Rectal smooth muscle tissue (tissue), 1 donor: Measurements from ENCODE around the gene TAF11L6.
"Not testable (repeated sequence)": the region's sequence is repeated elsewhere in the genome, so short reads cannot be mapped to it uniquely, and the experiment has no call there.

Experiments used
- H3K27ac ChIP-seq: one replicate; pipeline ENCODE4 v1.7.0; 2013; ENCODE audit warnings: low read depth, low read length, inconsistent platforms
- H3K27me3 ChIP-seq: one replicate; pipeline ENCODE4 v1.7.0; 2013; ENCODE audit warnings: low read length; ENCODE audit not compliant: control insufficient read depth, insufficient read depth
- H3K36me3 ChIP-seq: one replicate; pipeline ENCODE4 v1.7.0; 2013; ENCODE audit warnings: low read length; ENCODE audit not compliant: control insufficient read depth, insufficient read depth
- H3K4me1 ChIP-seq: one replicate; pipeline ENCODE4 v1.7.0; 2013; ENCODE audit warnings: low read length; ENCODE audit not compliant: control insufficient read depth, insufficient read depth
- H3K4me3 ChIP-seq: one replicate; pipeline ENCODE4 v1.7.0; 2013; ENCODE audit warnings: low read length
- H3K9ac ChIP-seq: one replicate; pipeline ENCODE4 v1.7.0; 2013; ENCODE audit warnings: low read length

TAF11L6 gene

GRCh38 chr5:17521501-17521900 lies 7.0 kb upstream of the TAF11L6 start, which contains the start of gene TAF11L4:
Gene TAF11L4, plus strand, starts transcription at chr5:17521801.
- H3K4me1 ChIP-seq, H3K36me3 ChIP-seq, H3K27ac ChIP-seq, H3K4me3 ChIP-seq, H3K27me3 ChIP-seq, H3K9ac ChIP-seq: not testable (repeated sequence)

DNA sequence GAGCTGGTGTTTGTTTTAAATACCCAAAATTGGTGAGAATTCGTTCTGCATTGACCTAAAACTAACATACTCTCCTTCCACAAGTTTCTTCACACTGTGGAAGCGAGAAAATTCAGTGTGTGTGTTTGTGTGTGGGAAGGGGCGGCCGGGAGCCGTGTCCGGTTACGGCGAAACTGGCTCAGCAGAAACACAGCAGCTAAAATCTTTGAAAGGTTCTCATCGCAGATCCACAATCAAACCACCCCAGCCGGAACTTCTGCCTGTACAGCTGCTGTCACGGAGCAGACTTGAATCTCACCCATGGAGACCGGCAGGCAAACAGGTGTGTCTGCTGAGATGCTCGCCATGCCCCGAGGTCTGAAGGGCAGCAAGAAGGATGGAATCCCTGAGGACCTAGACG lies 3.5 kb upstream of the TAF11L6 start, which contains the start of gene TAF11L5:
Gene TAF11L5, plus strand, starts transcription at position 301 of the 400 bp plus-strand sequence.
- H3K27ac ChIP-seq, H3K9ac ChIP-seq, H3K27me3 ChIP-seq, H3K36me3 ChIP-seq, H3K4me1 ChIP-seq, H3K4me3 ChIP-seq: not testable (repeated sequence)

DNA sequence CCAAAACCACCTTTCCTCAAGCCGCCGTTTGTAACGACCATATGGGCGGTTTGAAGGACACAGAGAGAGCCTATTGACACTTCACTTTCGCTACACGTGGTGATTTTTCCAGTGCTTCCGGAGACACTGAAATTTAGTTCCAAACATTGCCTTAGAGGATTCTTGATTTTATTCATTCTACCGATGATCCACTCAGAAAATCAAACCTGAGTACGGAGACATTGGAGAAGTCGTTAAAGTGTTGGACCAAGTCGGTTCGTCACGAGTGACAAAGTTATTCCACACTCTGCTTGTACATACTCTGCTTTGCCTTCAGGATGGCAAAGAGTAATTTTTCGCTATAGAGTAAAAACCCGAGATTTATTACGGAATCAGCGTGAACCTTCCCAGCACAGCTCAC lies 2.0 kb upstream of the TAF11L6 start:
- H3K4me1 ChIP-seq, H3K36me3 ChIP-seq, H3K27ac ChIP-seq, H3K27me3 ChIP-seq, H3K9ac ChIP-seq, H3K4me3 ChIP-seq: not testable (repeated sequence)
